ENCODE measurements around the gene VPS13D. TPM values are rescaled to one million over a fixed set of nuclear protein-coding genes. Genes with fewer than 3 reads are reported as not detected.

The VPS13D gene
- total RNA-seq, 1 experiment from 2014 or later, result 13.6 TPM

DNA sequence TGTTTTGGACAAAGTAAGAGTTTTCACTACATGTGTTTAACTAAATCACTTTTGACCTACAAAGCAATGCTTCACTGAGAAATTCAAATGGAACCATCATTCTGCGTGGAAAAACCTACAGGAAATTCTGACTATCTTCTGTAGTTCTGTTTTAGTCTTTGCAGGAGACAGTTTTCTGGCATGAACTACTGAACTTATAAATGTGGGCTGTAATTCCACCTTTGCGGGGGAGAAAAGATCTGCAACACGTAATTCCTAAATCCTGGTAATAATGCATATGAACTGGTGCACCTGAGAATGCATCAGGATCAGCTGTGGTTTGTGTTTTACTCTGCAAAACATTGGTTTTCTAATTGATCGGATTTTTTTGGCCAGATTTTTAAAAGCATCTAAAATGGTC is 106.0 kb downstream of the VPS13D start:
- DNase-seq (ENCODE audit: low read depth), result no peak

DNA sequence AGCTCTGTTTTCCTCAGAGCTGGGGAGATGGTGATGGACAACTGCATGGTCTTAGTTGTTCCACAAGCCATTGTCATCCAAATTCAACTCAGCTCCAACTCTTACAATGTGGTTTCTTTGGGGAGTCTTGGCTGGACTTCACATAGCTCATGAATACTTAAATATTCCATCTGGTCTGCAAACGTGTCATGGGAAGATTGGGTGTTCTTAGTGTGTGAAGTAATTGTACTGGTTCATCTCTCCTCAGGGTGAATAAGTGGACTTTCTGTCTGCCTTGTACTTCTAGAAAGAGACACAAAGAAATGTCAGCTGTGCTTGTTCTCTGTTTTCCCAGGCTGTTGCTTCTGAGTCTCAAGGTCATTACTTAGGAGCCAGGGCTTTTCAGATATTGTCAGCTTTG is 106.6 kb downstream of the VPS13D start:
- peak; percentile 19 for DNase-seq (ENCODE audit: low read depth)

DNA sequence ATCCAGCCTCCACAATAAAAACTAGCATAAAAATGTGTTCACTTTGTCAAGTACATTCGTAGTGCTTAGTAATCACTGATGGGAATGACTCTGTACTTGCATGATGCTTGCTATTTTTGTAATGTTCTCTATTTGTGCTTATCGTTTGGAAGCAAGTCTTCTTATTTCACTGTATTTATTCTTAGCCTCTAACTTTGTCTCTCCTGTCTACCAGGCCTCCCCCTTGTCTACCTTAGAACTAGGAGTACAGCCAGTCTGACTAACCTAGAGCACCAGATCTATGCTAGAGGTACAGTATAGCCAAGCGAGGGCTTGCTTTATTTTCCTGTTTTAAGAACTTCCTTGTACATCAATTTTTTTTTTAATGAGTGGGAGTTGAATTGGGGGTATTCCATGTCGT is 108.2 kb downstream of the VPS13D start:
- no peak for DNase-seq (ENCODE audit: low read depth)

DNA sequence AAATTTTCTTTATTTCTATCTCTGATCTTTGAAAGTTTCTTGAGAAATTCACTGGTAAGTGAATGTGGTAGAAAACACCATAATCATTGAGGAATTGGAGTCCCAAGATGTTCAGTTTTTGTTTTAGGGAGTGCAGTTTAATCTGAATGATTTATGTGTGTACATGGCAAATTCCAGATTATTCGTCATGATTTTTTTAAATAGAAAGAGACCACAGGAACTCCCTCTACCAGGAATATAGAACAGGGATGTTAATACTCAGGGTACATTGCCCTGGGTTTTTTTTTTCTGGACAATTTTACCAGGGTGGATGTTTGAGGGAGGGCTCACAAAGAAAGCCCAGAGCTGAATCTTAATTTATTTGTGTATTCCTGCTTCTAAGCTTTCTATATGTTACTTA is 109.0 kb downstream of the VPS13D start:
- DNase-seq (ENCODE audit: low read depth), result no peak

DNA sequence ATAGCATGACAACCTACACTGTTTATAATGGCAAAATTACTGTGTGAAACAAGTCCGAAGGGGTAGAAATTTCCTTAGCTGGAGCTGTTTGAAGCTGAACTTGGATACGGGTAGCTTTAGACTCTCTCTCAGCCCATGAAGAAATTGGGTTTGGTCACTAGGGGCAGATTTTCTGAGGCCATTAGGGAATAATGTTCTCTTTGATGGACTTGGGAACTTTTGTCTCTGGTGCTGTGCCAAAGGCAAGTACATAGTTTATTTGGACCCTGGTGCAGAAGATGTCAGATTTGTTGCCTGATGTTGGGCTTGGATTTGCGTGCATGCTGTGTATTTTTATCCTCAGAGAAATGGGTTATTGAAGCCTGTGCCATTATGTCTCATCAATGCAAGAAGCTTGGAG is 109.6 kb downstream of the VPS13D start:
- DNase-seq (ENCODE audit: low read depth), result no peak

DNA sequence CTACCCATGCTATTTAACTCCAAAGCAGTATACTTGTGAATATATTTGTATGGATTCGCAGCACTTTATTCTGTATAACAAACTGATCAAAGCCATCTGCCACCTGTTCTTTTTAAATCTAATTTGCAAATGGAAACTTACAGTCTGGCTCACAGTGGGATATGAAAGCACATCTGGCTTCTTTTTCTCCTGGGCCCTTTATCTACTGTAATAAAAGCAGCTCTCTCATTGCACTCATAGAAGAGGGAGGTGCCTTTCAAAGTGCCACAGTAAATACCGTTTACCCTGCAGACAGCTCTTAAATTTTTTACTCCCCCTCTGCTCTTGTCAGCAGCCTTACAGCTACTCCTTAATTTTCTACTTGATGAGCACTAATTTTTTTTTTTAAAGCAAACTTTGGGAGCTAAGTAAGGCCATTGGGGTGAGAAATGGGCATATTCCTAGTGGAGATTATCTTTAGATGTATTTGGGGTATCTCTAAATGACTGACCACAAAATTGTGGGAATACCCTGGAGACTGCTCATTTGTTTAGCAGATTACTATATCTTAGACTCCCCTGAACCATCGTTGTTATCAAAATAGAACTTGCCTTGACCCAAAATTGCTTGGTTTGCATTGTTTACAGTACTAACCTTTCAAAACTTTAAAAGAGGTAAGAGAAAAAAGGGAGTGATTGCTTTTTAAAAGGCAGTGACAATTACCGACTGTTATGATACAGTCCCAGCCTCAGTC is 110.1 kb downstream of the VPS13D start:
- no peak for DNase-seq (ENCODE audit: low read depth)

DNA sequence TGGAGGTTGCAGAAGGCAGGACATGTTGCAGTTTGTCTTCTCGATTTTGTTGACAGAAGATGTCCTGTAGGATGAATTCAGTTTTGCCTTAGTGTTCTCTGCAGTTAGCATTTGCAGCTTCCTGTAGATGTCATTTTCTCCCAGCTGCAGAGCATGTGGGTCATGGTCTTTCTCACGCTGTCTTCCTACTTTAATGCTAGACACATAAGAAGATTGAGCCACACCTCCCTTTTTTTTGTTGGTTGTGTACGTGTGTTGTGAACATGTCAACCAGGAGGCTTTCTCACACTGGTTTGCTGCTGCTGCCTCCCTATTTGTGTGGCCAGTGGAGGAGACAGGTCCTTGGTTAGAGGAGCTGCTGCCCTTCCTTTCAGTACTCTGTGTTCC is 110.7 kb downstream of the VPS13D start:
- DNase-seq (ENCODE audit: low read depth), result no peak

DNA sequence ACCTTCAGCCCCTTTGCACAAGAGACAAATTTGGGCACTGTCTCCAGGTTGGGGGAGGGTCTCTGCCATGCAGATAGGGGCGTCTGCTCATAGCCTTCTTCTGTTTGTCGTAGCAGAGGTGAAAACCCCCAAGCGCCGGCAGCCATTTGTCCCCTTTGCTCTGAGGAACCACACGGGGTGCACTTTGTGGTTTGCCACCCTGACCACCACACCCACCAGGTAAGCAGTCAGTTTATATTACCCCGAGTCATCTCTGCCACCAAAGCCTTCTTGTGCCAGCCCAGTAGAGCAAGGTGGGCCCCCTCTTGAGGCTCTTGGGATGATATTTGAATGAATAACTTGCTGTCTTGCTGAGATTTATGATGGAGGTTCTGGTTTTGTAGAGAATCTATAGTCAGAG is 111.8 kb downstream of the VPS13D start:
- DNase-seq (ENCODE audit: low read depth), result no peak

DNA sequence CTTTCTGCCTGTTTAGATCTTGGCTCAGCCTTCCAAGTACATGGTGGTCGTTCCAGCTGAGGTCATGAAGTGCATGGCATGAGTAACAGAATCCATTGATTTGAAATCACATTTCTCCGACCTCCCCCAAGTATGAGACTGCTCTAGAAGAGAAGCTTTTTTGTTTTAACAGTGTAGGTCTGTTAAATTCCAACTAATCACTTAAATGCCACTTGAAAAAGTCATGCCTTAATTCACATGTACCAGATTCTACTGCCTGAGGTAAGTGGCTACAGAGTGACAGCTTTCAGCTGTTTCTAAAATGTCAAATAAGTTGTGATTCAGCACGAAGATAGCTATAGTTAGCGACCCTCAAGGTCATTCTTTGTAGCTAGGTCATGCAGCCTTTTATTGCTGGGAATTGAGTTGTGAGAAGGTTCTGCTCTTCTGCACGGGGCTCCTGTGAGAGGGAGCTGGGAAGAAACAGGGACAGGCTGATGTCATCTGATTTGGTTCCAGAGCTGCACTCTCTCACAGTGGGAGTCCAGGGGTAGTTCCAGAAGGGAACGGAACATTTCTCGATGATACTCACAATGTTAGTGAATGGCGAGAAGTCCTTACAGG is 112.7 kb downstream of the VPS13D start:
- no peak for DNase-seq (ENCODE audit: low read depth)

DNA sequence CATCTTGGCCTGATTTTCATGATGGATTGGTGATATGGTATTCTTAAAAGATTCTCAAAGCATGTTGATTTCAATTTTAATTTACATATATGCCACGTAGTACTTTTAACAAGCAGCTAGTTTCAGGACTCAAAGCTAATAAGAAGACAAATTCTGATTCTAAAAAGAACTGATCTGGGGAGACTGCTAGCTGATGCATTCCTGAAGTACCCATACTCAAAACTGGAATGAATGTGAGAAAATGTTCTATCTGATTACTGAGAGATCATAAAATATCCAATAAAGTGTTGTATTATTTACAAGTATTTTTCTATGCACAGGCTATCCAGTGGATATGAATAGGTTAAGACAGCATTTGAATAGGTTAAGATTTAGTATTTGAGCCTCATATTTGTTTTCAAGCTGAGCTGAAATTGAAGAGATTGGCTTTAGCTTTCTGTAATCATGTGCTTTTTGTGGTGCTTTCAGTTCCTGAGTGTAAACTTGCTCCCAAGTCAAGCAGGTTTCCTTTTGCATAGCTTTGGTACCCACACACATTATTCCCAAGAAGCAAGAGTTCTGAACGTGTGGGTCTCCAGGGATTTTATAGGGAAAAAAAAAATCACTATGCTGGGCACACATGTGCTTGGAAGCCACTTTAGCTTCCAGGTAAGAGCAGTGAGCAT is 114.1 kb downstream of the VPS13D start:
- no peak for DNase-seq (ENCODE audit: low read depth)

DNA sequence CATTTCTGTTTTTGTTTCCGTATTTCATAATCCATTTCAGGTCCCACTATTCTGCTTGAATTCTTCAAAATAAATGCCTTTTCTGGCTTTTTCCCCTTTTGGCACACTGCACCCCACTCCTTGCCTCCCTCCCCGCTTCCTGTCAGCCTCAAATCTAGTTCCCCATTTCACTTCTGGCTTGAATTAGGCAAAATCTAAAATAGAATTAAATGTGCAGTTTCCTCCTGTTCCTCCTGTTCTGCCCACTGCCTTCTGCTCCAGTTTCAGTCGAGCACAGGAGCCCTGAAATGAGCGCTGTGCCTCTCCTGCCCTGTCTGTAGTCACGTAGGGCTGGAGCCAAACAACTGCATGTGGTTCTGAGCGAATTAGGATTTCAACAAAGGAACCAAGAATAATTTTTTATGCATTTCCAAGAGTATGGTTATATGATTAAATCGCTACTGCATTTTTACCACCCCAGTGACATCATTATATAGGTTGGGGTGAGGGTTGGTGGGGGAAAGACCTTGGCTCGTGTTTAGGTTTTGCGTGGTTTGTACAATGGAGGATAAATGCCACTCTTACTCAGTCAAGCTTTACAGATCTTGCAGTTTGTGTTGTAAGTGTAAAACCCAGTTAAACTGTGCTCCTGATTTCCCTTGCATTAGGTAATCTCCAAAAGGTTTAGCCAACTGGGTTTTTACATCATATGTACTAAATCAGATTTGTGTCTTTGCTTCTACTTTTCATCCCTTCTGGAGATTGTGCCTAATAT is 114.9 kb downstream of the VPS13D start:
- DNase-seq (ENCODE audit: low read depth), result no peak

DNA sequence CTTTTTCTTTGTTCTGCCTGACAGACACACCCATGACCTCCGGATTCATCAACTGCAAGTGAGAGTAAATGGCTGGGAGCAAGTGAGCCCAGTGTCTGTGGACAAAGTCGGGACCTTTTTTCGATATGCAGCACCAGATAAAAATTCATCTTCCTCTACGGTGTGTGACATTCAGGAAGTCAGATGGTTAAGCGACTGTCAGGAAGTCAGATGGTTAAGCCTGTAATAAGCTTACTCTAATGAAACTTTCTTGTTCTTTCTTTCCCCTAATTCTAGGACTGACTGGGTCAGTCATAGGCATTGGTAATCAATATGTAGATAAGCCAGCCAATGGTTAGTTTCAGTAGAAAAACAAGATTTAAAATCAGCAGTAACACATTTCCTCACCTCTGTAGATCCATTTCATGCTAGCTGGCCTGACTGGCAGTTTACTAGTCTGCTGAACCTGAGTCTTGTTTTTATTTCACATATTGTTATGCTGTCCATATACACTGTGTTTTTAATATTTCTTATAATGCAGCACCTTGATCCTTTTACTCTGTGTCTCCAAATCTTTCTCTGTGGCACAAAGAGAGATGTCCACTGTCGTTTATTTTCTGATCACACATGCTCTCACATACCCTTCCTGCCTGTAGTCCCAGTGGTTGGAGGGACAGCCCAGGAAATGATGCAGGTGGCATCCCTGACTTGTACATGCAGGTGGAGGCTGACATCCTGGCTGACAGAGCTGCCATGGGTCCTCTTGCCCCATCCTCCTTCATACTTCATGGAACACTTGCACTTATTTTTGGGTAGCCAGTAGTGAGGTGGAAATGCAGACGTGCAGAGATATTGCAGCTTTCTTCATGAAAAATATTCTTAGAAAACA is 115.8 kb downstream of the VPS13D start:
- DNase-seq (ENCODE audit: low read depth), result no peak

DNA sequence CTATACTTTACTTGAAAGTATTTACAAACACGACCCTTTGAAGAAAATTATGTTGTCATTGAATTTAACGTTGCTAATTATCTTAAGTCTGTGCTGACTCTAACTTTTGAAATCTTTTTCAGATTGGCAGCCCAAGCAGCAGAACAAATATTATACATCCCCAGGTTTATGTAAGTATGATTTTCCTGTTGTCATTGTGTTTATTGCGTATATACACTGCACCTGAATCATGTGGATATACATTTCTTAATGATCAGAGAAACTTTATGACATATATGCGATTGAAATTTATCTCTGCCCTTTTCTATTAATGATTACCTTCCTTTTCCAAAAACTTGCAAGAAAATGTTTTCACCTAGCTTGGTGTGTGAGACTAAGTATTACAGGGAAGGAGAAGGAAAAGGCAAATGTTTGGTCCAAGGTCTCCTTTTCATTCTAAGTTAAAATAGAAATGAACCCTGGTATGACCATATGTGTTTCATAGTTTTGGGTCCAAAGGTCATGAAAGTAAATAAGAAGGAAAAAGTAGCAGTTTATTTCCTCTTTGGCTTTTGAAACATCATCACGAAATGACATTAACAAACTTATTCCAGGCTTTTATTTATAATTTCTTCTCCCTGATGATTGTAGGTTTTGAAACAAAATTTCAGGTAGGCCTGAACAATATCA is 116.8 kb downstream of the VPS13D start:
- no peak for DNase-seq (ENCODE audit: low read depth)

DNA sequence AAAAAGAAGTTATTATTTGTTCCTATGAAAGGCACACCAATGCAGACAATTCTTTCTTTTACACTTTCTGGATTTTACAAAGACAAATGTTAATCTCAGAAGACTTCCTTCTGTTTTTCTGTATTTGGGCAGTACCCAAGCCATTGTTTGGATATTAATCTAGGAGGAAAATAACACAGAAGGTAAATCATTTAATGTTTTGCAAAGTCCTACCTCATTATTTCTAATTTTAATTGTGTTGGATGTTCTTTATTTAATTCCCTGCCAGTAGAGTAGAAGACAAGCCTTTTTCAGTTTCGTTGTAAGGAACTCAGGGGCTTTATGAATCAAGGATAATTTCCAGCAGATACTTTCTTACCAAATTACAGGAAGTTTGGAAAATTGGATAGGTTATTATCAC is 118.3 kb downstream of the VPS13D start:
- DNase-seq (ENCODE audit: low read depth), result no peak

DNA sequence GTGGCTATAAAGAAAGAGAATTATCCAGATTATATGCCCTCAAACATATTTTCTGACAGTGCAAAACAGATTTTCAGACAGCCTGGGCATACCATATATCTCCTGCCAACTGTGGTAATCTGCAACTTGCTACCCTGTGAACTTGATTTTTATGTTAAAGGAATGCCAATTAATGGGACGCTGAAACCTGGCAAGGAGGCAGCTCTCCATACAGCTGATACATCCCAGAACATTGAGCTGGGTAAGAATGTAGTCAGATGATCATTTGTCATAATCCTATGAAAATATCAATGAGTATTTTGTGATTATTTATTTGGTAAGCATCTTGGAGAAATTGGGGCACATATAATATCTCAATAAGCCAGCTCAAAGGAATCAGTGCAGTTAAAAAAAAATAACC is 124.2 kb downstream of the VPS13D start:
- DNase-seq (ENCODE audit: low read depth), result no peak

DNA sequence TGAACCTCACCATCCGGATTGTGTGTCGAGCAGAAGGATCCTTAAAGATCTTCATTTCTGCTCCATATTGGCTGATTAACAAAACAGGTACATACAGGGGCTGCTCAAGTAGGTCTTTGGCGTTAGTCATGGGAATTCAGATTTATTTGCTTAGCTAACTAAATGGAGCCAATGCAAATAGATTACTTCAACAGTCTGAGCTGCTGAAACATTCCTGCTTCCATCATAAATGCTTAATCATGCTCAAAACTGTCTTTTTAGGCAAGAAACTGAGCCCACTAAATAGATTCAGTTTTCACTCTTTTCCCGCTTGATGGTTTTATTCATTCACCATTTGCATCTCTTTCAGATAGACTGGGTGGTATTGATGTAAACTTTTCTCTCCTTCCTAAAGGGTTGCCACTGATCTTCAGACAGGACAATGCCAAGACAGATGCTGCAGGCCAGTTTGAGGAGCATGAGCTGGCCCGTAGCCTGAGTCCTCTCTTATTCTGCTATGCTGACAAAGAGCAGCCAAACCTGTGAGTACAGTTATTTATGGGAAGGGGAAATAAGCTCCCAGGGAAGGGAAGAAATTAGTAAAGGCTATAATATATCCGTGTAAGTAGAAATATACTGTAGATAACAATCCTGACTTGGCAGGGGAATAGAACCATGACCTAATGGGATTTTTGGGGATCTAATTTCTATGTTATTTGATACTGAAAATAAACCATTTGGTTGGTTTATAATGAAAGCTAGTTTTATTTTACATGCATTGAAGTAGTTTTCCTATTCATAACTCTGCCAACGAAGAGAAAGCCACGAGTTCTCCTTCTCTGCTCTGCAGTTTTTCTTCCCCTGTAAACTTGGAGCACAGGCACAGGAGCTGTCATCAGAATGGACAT is 126.4 kb downstream of the VPS13D start:
- no peak for DNase-seq (ENCODE audit: low read depth)

DNA sequence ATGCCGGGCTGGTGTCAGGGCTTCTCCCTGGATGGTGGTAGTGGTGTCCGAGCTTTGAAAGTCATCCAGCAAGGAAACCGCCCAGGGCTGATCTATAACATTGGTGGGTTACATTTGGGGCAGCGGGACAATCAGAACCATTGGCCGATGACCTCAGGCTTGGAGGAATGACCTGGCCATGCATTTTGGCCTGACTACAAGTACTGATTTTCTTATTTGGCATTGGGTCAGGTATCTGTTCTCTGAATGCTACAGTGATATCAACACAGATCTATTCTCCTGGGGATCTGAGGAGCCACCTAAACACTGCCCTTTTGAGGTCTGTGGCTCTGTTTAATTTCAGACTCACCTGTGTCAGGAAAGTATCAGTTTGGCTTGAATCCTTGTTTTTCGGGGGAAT is 128.7 kb downstream of the VPS13D start:
- DNase-seq (ENCODE audit: low read depth), result no peak

DNA sequence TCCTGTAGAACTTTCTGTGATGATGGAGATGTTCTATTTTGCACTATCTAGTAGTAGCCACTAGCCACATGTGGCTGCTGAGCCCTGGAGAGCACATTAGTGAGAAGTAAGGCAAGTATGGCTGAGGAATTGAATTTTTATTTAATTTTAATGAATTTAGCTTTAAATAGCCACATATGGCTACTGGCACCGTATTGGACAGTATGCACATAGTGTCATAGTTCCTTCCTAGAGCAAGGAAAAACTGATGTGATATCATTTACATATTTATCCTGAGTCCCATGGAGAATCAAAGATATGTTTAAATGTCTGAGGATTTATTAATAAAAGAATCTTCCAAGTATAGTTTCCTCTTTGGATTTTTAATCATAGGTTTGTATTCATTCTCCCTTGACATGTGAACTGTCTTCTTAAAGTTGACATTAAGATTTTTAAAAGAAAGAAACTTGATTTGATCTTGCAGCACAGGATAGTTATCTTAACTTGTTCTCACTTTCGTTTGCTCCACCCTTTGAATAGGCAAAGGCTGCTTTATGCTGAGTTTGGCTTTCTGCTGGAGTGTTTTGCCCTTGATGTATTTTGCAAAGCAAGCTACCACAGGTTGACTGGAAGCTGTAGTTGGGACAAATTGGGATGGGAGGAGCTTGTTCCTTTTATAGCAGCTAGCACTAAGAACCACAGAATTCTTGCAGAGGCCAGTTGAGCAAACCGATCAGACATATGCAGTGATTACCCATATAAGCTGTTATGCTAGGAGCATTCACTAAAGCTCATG is 129.7 kb downstream of the VPS13D start:
- no peak for DNase-seq (ENCODE audit: low read depth)

DNA sequence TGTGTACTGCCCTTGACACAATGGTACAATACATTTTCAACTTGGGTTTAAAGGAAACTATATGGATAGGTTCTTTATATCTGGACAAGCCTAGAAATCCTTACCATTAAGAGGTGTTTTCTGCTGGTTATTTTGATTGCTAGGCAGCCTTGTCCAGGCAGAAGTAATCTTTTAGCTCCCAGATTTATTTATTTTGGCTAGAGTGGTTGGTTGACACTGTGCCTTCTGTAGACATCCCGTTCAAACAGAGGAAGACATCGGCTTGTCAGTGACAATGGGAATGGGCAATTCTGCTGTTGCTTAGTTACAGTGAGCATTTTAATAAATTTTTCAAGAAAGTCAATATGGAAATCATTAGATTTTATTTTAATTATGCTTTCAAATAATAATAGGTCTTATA is 138.8 kb downstream of the VPS13D start:
- no peak for DNase-seq (ENCODE audit: low read depth)
